ENCODE data around the gene CNOT3. TPM values are rescaled to one million over a fixed set of nuclear protein-coding genes. Genes with fewer than 3 reads are reported as not detected.

Gene CNOT3
- total and polyA plus RNA-seq, 9 of the 15 experiments (the other 6 are each of a cell fraction or from before 2014, with no cell fraction given), result 0.27 to 60.4 (median 9.9) TPM

GRCh38 chr19:54188215-54188871 is 50.8 kb downstream of the CNOT3 start (continued):
- TF ChIP-seq, protein P1, sequence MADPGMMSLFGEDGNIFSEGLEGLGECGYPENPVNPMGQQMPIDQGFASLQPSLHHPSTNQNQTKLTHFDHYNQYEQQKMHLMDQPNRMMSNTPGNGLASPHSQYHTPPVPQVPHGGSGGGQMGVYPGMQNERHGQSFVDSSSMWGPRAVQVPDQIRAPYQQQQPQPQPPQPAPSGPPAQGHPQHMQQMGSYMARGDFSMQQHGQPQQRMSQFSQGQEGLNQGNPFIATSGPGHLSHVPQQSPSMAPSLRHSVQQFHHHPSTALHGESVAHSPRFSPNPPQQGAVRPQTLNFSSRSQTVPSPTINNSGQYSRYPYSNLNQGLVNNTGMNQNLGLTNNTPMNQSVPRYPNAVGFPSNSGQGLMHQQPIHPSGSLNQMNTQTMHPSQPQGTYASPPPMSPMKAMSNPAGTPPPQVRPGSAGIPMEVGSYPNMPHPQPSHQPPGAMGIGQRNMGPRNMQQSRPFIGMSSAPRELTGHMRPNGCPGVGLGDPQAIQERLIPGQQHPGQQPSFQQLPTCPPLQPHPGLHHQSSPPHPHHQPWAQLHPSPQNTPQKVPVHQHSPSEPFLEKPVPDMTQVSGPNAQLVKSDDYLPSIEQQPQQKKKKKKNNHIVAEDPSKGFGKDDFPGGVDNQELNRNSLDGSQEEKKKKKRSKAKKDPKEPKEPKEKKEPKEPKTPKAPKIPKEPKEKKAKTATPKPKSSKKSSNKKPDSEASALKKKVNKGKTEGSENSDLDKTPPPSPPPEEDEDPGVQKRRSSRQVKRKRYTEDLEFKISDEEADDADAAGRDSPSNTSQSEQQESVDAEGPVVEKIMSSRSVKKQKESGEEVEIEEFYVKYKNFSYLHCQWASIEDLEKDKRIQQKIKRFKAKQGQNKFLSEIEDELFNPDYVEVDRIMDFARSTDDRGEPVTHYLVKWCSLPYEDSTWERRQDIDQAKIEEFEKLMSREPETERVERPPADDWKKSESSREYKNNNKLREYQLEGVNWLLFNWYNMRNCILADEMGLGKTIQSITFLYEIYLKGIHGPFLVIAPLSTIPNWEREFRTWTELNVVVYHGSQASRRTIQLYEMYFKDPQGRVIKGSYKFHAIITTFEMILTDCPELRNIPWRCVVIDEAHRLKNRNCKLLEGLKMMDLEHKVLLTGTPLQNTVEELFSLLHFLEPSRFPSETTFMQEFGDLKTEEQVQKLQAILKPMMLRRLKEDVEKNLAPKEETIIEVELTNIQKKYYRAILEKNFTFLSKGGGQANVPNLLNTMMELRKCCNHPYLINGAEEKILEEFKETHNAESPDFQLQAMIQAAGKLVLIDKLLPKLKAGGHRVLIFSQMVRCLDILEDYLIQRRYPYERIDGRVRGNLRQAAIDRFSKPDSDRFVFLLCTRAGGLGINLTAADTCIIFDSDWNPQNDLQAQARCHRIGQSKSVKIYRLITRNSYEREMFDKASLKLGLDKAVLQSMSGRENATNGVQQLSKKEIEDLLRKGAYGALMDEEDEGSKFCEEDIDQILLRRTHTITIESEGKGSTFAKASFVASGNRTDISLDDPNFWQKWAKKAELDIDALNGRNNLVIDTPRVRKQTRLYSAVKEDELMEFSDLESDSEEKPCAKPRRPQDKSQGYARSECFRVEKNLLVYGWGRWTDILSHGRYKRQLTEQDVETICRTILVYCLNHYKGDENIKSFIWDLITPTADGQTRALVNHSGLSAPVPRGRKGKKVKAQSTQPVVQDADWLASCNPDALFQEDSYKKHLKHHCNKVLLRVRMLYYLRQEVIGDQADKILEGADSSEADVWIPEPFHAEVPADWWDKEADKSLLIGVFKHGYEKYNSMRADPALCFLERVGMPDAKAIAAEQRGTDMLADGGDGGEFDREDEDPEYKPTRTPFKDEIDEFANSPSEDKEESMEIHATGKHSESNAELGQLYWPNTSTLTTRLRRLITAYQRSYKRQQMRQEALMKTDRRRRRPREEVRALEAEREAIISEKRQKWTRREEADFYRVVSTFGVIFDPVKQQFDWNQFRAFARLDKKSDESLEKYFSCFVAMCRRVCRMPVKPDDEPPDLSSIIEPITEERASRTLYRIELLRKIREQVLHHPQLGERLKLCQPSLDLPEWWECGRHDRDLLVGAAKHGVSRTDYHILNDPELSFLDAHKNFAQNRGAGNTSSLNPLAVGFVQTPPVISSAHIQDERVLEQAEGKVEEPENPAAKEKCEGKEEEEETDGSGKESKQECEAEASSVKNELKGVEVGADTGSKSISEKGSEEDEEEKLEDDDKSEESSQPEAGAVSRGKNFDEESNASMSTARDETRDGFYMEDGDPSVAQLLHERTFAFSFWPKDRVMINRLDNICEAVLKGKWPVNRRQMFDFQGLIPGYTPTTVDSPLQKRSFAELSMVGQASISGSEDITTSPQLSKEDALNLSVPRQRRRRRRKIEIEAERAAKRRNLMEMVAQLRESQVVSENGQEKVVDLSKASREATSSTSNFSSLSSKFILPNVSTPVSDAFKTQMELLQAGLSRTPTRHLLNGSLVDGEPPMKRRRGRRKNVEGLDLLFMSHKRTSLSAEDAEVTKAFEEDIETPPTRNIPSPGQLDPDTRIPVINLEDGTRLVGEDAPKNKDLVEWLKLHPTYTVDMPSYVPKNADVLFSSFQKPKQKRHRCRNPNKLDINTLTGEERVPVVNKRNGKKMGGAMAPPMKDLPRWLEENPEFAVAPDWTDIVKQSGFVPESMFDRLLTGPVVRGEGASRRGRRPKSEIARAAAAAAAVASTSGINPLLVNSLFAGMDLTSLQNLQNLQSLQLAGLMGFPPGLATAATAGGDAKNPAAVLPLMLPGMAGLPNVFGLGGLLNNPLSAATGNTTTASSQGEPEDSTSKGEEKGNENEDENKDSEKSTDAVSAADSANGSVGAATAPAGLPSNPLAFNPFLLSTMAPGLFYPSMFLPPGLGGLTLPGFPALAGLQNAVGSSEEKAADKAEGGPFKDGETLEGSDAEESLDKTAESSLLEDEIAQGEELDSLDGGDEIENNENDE (IDR thresholded peaks at IDR 0.05; ENCODE audit: low read depth, low read length), result no peak
- no peak for TF ChIP-seq ZNF785 (CRISPR knock-in tag; IDR thresholded peaks at IDR 0.05)
- TF ChIP-seq COPS2 (conservative IDR thresholded peaks at IDR 0.05), result no peak
- TF ChIP-seq BRF1 (IDR thresholded peaks at IDR 0.05; ENCODE audit: borderline replicate concordance, extremely low read depth, insufficient read length), result no peak
- no peak; the same call in 1 of the 2 replicates for TF ChIP-seq ZBTB7A (IDR thresholded peaks at IDR 0.05; ENCODE audit: borderline replicate concordance, control insufficient read depth, low read depth, low read length)
- TF ChIP-seq, protein P2, sequence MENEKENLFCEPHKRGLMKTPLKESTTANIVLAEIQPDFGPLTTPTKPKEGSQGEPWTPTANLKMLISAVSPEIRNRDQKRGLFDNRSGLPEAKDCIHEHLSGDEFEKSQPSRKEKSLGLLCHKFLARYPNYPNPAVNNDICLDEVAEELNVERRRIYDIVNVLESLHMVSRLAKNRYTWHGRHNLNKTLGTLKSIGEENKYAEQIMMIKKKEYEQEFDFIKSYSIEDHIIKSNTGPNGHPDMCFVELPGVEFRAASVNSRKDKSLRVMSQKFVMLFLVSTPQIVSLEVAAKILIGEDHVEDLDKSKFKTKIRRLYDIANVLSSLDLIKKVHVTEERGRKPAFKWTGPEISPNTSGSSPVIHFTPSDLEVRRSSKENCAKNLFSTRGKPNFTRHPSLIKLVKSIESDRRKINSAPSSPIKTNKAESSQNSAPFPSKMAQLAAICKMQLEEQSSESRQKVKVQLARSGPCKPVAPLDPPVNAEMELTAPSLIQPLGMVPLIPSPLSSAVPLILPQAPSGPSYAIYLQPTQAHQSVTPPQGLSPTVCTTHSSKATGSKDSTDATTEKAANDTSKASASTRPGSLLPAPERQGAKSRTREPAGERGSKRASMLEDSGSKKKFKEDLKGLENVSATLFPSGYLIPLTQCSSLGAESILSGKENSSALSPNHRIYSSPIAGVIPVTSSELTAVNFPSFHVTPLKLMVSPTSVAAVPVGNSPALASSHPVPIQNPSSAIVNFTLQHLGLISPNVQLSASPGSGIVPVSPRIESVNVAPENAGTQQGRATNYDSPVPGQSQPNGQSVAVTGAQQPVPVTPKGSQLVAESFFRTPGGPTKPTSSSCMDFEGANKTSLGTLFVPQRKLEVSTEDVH (IDR thresholded peaks at IDR 0.05; ENCODE audit: low read depth, partially characterized antibody), result no peak
- TF ChIP-seq SP2 (IDR thresholded peaks at IDR 0.05; ENCODE audit: extremely low read depth, low read depth, low read length, poor library complexity, severe bottlenecking), result no peak
- TF ChIP-seq ZNF778 (CRISPR knock-in tag; IDR thresholded peaks at IDR 0.05), result no peak
- TF ChIP-seq XRCC3 (IDR thresholded peaks at IDR 0.05), result no peak
- TF ChIP-seq, protein P3, sequence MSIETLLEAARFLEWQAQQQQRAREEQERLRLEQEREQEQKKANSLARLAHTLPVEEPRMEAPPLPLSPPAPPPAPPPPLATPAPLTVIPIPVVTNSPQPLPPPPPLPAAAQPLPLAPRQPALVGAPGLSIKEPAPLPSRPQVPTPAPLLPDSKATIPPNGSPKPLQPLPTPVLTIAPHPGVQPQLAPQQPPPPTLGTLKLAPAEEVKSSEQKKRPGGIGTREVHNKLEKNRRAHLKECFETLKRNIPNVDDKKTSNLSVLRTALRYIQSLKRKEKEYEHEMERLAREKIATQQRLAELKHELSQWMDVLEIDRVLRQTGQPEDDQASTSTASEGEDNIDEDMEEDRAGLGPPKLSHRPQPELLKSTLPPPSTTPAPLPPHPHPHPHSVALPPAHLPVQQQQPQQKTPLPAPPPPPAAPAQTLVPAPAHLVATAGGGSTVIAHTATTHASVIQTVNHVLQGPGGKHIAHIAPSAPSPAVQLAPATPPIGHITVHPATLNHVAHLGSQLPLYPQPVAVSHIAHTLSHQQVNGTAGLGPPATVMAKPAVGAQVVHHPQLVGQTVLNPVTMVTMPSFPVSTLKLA (conservative IDR thresholded peaks at IDR 0.05), result peak in 1 of 2 experiments; percentile 68; a peak in 2 of 4 replicates

Data from K562 (cell line).